Mesendoderm (in vitro differentiated cells): ENCODE results near the gene MAN2B2.

Source experiments
- DNase-seq: peaks from one replicate; pipeline ENCODE4 v3.0.0; 2013
- H2AK5ac ChIP-seq: 2 replicates; pipeline ENCODE4 v1.6.1; 2013; ENCODE audit warnings: low read length, inconsistent platforms
- H2BK120ac ChIP-seq: 2 replicates; pipeline ENCODE4 v1.6.1; 2013; ENCODE audit warnings: low read depth, mild to moderate bottlenecking, low read length, moderate library complexity, mixed read lengths
- H2BK15ac ChIP-seq: replicated peaks from 2 replicates; pipeline ENCODE4 v1.6.1; 2013; ENCODE audit warnings: low read depth, mild to moderate bottlenecking, moderate library complexity
- H2BK5ac ChIP-seq: 2 replicates; pipeline ENCODE4 v1.6.1; 2013; ENCODE audit warnings: low read length, inconsistent platforms
- H3K18ac ChIP-seq: 2 replicates; pipeline ENCODE4 v1.6.1; 2013; ENCODE audit warnings: mild to moderate bottlenecking, low read length, mixed read lengths
- H3K23ac ChIP-seq: one replicate; pipeline ENCODE4 v1.6.1; 2013; ENCODE audit warnings: low read length
- H3K27ac ChIP-seq: 2 replicates; pipeline ENCODE4 v1.5.1; 2013; ENCODE audit warnings: low read depth, mild to moderate bottlenecking, inconsistent platforms, low read length, moderate library complexity
- H3K27me3 ChIP-seq: 2 replicates; pipeline ENCODE4 v1.6.1; 2013; ENCODE audit warnings: low read length, control low read depth, mild to moderate bottlenecking, inconsistent platforms; ENCODE audit not compliant: insufficient read depth, poor library complexity
- H3K36me3 ChIP-seq: 2 replicates; pipeline ENCODE4 v1.6.1; 2013; ENCODE audit warnings: low read length, inconsistent platforms; ENCODE audit not compliant: control insufficient read depth, insufficient read depth
- H3K4ac ChIP-seq: one replicate; pipeline ENCODE4 v1.6.1; 2013; ENCODE audit warnings: low read depth, mild to moderate bottlenecking, low read length, moderate library complexity
- H3K4me1 ChIP-seq: 2 replicates; pipeline ENCODE4 v1.6.1; 2013; ENCODE audit warnings: low read depth, low read length, inconsistent platforms; ENCODE audit not compliant: control insufficient read depth
- H3K4me2 ChIP-seq: 2 replicates; pipeline ENCODE4 v1.6.1; 2013; ENCODE audit warnings: low read length
- H3K4me3 ChIP-seq: 2 replicates; pipeline ENCODE4 v1.5.1; 2013; ENCODE audit warnings: mild to moderate bottlenecking, low read length
- H3K56ac ChIP-seq: one replicate; pipeline ENCODE4 v1.6.1; 2013; ENCODE audit warnings: low read length
- H3K79me1 ChIP-seq: 2 replicates; pipeline ENCODE4 v1.6.1; 2013; ENCODE audit warnings: low read length, inconsistent platforms
- H3K79me2 ChIP-seq: 2 replicates; pipeline ENCODE4 v1.6.1; 2013; ENCODE audit warnings: mild to moderate bottlenecking, low read length; ENCODE audit not compliant: control insufficient read depth, insufficient read depth
- H3K9ac ChIP-seq: 2 replicates; pipeline ENCODE4 v1.6.1; 2013; ENCODE audit warnings: low read length, inconsistent platforms
- H4K5ac ChIP-seq: one replicate; pipeline ENCODE4 v1.6.1; 2013; ENCODE audit warnings: low read length
- H4K8ac ChIP-seq: one replicate; pipeline ENCODE4 v1.6.1; 2013; ENCODE audit warnings: low read depth, mild to moderate bottlenecking, control low read depth, low read length, moderate library complexity
- WGBS: extraction: QIAGEN DNeasy Blood & Tissue Kit; methylation state at CpG from one replicate; pipeline ENCODE4 v1.1.7; 2013; ENCODE audit warnings: low lambda C conversion rate, missing lambda C conversion rate; ENCODE audit not compliant: insufficient coverage; ENCODE audit errors: extremely low coverage; 5-methylcytosine and 5-hydroxymethylcytosine counted together

MAN2B2 gene

GRCh38 chr4:6538575-6538974 lies 36.4 kb upstream of the MAN2B2 start:
- DNase-seq: no peak
- no peak overlapping the region for H2AK5ac ChIP-seq
- no peak overlapping the region for H3K18ac ChIP-seq
- H3K4me1 ChIP-seq: no peaks in the 10 kb centered on the region
- no peak overlapping the region for H3K4ac ChIP-seq
- H4K8ac ChIP-seq: no peak overlapping the region
- no peak overlapping the region for H3K4me3 ChIP-seq
- no peak overlapping the region for H4K5ac ChIP-seq
- no peak overlapping the region for H2BK15ac ChIP-seq
- H3K4me2 ChIP-seq: no peak overlapping the region
- H3K23ac ChIP-seq: no peak overlapping the region
- no peak overlapping the region for H2BK120ac ChIP-seq
- no peaks in the 10 kb centered on the region for H3K79me2 ChIP-seq
- H3K36me3 ChIP-seq: no peaks in the 10 kb centered on the region
- no CpG with 5 or more reads among the region's 22 CpGs for WGBS
- H3K27me3 ChIP-seq: no peaks in the 10 kb centered on the region
- H3K27ac ChIP-seq: no peak overlapping the region
- no peak overlapping the region for H3K56ac ChIP-seq
- H3K9ac ChIP-seq: no peak overlapping the region
- H2BK5ac ChIP-seq: no peak overlapping the region
- no peaks in the 10 kb centered on the region for H3K79me1 ChIP-seq

- no peak for DNase-seq
- H3K4me1 ChIP-seq: no peaks in the 10 kb centered on the region
- H3K36me3 ChIP-seq: no peaks in the 10 kb centered on the region
- no peaks in the 10 kb centered on the region for H3K79me2 ChIP-seq
- H2AK5ac ChIP-seq: no peak overlapping the region
- no peak overlapping the region for H3K56ac ChIP-seq
- no peaks in the 10 kb centered on the region for H3K79me1 ChIP-seq
- no peak overlapping the region for H4K5ac ChIP-seq
- no CpG with 5 or more reads among the region's 13 CpGs for WGBS
- no peak overlapping the region for H3K4ac ChIP-seq
- H3K18ac ChIP-seq: no peak overlapping the region
- H2BK15ac ChIP-seq: no peak overlapping the region
- H2BK5ac ChIP-seq: no peak overlapping the region
- H3K27ac ChIP-seq: no peak overlapping the region
- H3K23ac ChIP-seq: no peak overlapping the region
- no peaks in the 10 kb centered on the region for H3K27me3 ChIP-seq
- H3K9ac ChIP-seq: no peak overlapping the region
- H3K4me2 ChIP-seq: no peak overlapping the region
- H2BK120ac ChIP-seq: peak overlapping the region; percentile 3
- no peak overlapping the region for H4K8ac ChIP-seq
- no peak overlapping the region for H3K4me3 ChIP-seq
These were observed 35.8 kb upstream of the MAN2B2 start for GRCh38 chr4:6539009-6539764.

- no peak overlapping the region for H3K18ac ChIP-seq
- H3K23ac ChIP-seq: no peak overlapping the region
- H3K4me1 ChIP-seq: no peaks in the 10 kb centered on the region
- no peaks in the 10 kb centered on the region for H3K79me1 ChIP-seq
- H3K4ac ChIP-seq: peak overlapping the region; percentile 58
- no peak overlapping the region for H4K5ac ChIP-seq
- DNase-seq: peak; percentile 62
- H3K27ac ChIP-seq: no peak overlapping the region
- no peak overlapping the region for H3K4me3 ChIP-seq
- no peak overlapping the region for H4K8ac ChIP-seq
- H3K9ac ChIP-seq: no peak overlapping the region
- no peak overlapping the region for H2BK15ac ChIP-seq
- H3K79me2 ChIP-seq: no peaks in the 10 kb centered on the region
- H3K4me2 ChIP-seq: no peak overlapping the region
- no peak overlapping the region for H2AK5ac ChIP-seq
- H2BK120ac ChIP-seq: peak overlapping the region; percentile 13
- H2BK5ac ChIP-seq: no peak overlapping the region
- H3K27me3 ChIP-seq: no peaks in the 10 kb centered on the region
- H3K56ac ChIP-seq: no peak overlapping the region
- H3K36me3 ChIP-seq: no peaks in the 10 kb centered on the region
These were observed 34.1 kb upstream of the MAN2B2 start for GRCh38 chr4:6540879-6541278.

- H3K27ac ChIP-seq: peak overlapping the region; percentile 56
- H3K4me1 ChIP-seq: no peaks in the 10 kb centered on the region
- no peak overlapping the region for H2BK15ac ChIP-seq
- no peak overlapping the region for H3K9ac ChIP-seq
- peak overlapping the region; percentile 62 for H3K56ac ChIP-seq
- no peaks in the 10 kb centered on the region for H3K27me3 ChIP-seq
- peak; percentile 96 for DNase-seq
- H3K18ac ChIP-seq: no peak overlapping the region
- H2AK5ac ChIP-seq: no peak overlapping the region
- no peak overlapping the region for H3K4ac ChIP-seq
- H3K4me3 ChIP-seq: no peak overlapping the region
- H2BK120ac ChIP-seq: no peak overlapping the region
- no peaks in the 10 kb centered on the region for H3K79me1 ChIP-seq
- no peak overlapping the region for H4K5ac ChIP-seq
- no peaks in the 10 kb centered on the region for H3K79me2 ChIP-seq
- no peak overlapping the region for H3K4me2 ChIP-seq
- no peaks in the 10 kb centered on the region for H3K36me3 ChIP-seq
- no peak overlapping the region for H3K23ac ChIP-seq
- H2BK5ac ChIP-seq: peak overlapping the region; percentile 5
- whole genome bisulfite sequencing: no CpG with 5 or more reads among the region's 6 CpGs
- H4K8ac ChIP-seq: no peak overlapping the region
These were observed 33.2 kb upstream of the MAN2B2 start for GRCh38 chr4:6541789-6542188.

GRCh38 chr4:6542951-6543350 lies 32.0 kb upstream of the MAN2B2 start:
- Histone ChIP-seq H3K27ac (no peak overlapping the region), H2BK5ac (no peak overlapping the region), H2AK5ac (no peak overlapping the region), H3K27me3 (no peaks in the 10 kb centered on the region), H3K4me1 (no peaks in the 10 kb centered on the region), H3K56ac (no peak overlapping the region), H3K4me2 (no peak overlapping the region), H3K79me2 (no peaks in the 10 kb centered on the region), H3K9ac (no peak overlapping the region), H3K18ac (no peak overlapping the region), H3K23ac (no peak overlapping the region), H3K79me1 (no peaks in the 10 kb centered on the region), H3K4me3 (no peak overlapping the region), H4K8ac (no peak overlapping the region), H3K4ac (no peak overlapping the region), H2BK120ac (no peak overlapping the region), H3K36me3 (no peaks in the 10 kb centered on the region), H2BK15ac (no peak overlapping the region), H4K5ac (no peak overlapping the region)
- no peak for DNase-seq
- WGBS: no CpG with 5 or more reads among the region's 12 CpGs

GRCh38 chr4:6546091-6546490 lies 28.9 kb upstream of the MAN2B2 start:
- Histone ChIP-seq H3K27me3 (no peaks in the 10 kb centered on the region), H3K4me2 (no peak overlapping the region), H4K5ac (no peak overlapping the region), H3K23ac (no peak overlapping the region), H2AK5ac (no peak overlapping the region), H3K56ac (no peak overlapping the region), H2BK120ac (no peak overlapping the region), H3K36me3 (no peaks in the 10 kb centered on the region), H2BK15ac (no peak overlapping the region), H3K79me1 (no peaks in the 10 kb centered on the region), H3K9ac (no peak overlapping the region), H3K4ac (no peak overlapping the region), H3K18ac (no peak overlapping the region), H3K79me2 (no peaks in the 10 kb centered on the region), H2BK5ac (no peak overlapping the region), H3K4me1 (no peaks in the 10 kb centered on the region), H3K4me3 (no peak overlapping the region), H3K27ac (no peak overlapping the region), H4K8ac (no peak overlapping the region)
- no CpG with 5 or more reads among the region's 4 CpGs for WGBS
- DNase-seq: no peak
